NK-92 treated with Interleukin-12 subunit alpha and Interleukin-12 subunit beta, amount 100 ng/mL, for 24 hours (cell line): Measurements from ENCODE around the gene LRRFIP2.
"Not testable (repeated sequence)": the region's sequence is repeated elsewhere in the genome, so short reads cannot be mapped to it uniquely, and the experiment has no call there.

ENCODE experiments used
- DNase-seq: peaks from one replicate; lab custom pipeline; 2025; lab: John Stamatoyannopoulos, UW

The LRRFIP2 gene

GRCh38 chr3:37174532-37175126 lies at the start of gene LRRFIP2:
Gene LRRFIP2, minus strand, starts transcription at chr3:37174582. Its CDS starts 25,599 bp downstream, at chr3:37148983.
- no peak for DNase-seq

- no peak for DNase-seq
These were observed 49.2 kb upstream of the LRRFIP2 start for GRCh38 chr3:37223576-37223975.

- no peak for DNase-seq
These were observed 48.8 kb upstream of the LRRFIP2 start for GRCh38 chr3:37223141-37223558.

- not testable (repeated sequence) for DNase-seq
These were observed 48.2 kb upstream of the LRRFIP2 start for GRCh38 chr3:37222542-37222941.

- DNase-seq: no peak
These were observed 47.0 kb upstream of the LRRFIP2 start for GRCh38 chr3:37221407-37221806.

- DNase-seq: no peak
These were observed 44.9 kb upstream of the LRRFIP2 start for GRCh38 chr3:37219266-37219665.

GRCh38 chr3:37218206-37218605 lies 43.8 kb upstream of the LRRFIP2 start:
- DNase-seq: no peak

- DNase-seq: no peak
These were observed 42.9 kb upstream of the LRRFIP2 start for GRCh38 chr3:37217098-37217849.

- DNase-seq: no peak
These were observed 42.3 kb upstream of the LRRFIP2 start for GRCh38 chr3:37216597-37217097.

GRCh38 chr3:37214076-37214475 lies 39.7 kb upstream of the LRRFIP2 start:
- DNase-seq: no peak

- DNase-seq: no peak
These were observed 35.8 kb upstream of the LRRFIP2 start for GRCh38 chr3:37210230-37210629.

GRCh38 chr3:37208576-37208975 lies 34.2 kb upstream of the LRRFIP2 start:
- DNase-seq: not testable (repeated sequence)

- not testable (repeated sequence) for DNase-seq
These were observed 33.6 kb upstream of the LRRFIP2 start for GRCh38 chr3:37208008-37208407.

- DNase-seq: not testable (repeated sequence)
These were observed 31.7 kb upstream of the LRRFIP2 start for GRCh38 chr3:37206041-37206440.

- DNase-seq: no peak
These were observed 29.9 kb upstream of the LRRFIP2 start for GRCh38 chr3:37204314-37204713.

GRCh38 chr3:37202035-37202434 lies 27.7 kb upstream of the LRRFIP2 start:
- no peak for DNase-seq

- DNase-seq: no peak
These were observed 25.8 kb upstream of the LRRFIP2 start for GRCh38 chr3:37200141-37200540.

GRCh38 chr3:37198996-37199395 lies 24.6 kb upstream of the LRRFIP2 start:
- no peak for DNase-seq

- DNase-seq: no peak
These were observed 24.2 kb upstream of the LRRFIP2 start for GRCh38 chr3:37198547-37198946.

- no peak for DNase-seq
These were observed 23.5 kb upstream of the LRRFIP2 start for GRCh38 chr3:37197810-37198371.

- DNase-seq: no peak
These were observed 20.2 kb upstream of the LRRFIP2 start for GRCh38 chr3:37194533-37194932.

- DNase-seq: no peak
These were observed 16.3 kb upstream of the LRRFIP2 start for GRCh38 chr3:37190667-37191066.

GRCh38 chr3:37189109-37189508 lies 14.7 kb upstream of the LRRFIP2 start:
- no peak for DNase-seq
